ENCODE measurements around the gene EIPR1. TPM values are rescaled to one million over a fixed set of nuclear protein-coding genes. Genes with fewer than 3 reads are reported as not detected.
"Not testable (repeated sequence)": the region's sequence is repeated elsewhere in the genome, so short reads cannot be mapped to it uniquely, and the experiment has no call there.

The EIPR1 gene
- total RNA-seq, 4 donors from 2014 or later: 13.8 to 19.0 (median 15.3) TPM

GRCh38 chr2:3200420-3200939 is 177.1 kb downstream of the EIPR1 start:
- Histone ChIP-seq H3K27me3 (no peaks in the 10 kb centered on the region), H3K4me1 (no peaks in the 10 kb centered on the region), H3K27ac (replicated peaks in 1 of 4) (no peak overlapping the region), H3K36me3 (peaks cover 7 to 17% (median 12%) of the 10 kb centered on the region in 4 donors), H3K9me3 (no peaks in the 10 kb centered on the region), H3K4me3 (no peak overlapping the region)
- intact Hi-C loops (cut with DNase I): no loop called here
- WGBS: 55% methylated on average over 9 of the region's 14 CpGs
- DNase-seq (ENCODE audit: extremely low spot score): no peak
- TF ChIP-seq POLR2A (IDR thresholded peaks at IDR 0.05; ENCODE audit: low read depth) (no peak), CTCF (IDR thresholded peaks at IDR 0.05) (no peak), POLR2AphosphoS5 (IDR thresholded peaks at IDR 0.05) (no peak), EP300 (IDR thresholded peaks at IDR 0.05) (no peak)

DNA sequence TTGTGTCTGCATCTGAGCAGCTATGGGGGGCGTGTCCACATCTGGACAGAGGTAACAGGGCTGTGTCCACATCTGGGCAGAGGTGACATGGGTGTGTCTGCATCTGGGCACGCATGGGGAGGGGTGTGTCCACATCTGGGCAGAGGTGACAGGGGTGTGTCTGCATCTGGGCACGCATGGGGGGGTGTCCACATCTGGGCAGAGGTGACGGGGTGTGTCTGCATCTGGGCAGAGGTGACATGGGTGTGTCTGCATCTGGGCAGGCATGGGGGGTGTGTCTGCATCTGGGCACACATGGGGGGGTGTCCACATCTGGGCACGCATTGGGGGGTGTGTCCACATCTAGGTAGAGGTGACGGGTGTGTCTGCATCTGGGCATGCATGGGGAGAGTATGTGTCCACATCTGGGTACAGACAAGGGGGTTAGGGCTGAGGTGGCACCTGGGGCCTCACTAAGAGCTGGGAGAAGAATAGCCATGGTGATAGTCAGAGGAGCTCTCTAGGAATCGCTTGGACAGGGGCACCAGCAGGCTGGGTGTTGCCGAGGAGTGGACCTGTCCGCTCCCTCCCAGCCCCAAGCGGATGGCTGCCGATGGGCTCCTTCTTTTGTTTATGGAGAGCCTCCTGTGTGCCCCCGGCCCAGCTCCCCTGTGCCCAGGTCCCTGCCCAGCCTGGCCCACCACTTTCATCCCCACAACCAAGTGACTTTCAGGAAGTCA is 177.8 kb downstream of the EIPR1 start:
- H3K4me3 ChIP-seq: no peak overlapping the region
- peaks cover 7 to 21% (median 14%) of the 10 kb centered on the region in 4 donors for H3K36me3 ChIP-seq
- no peaks in the 10 kb centered on the region for H3K27me3 ChIP-seq
- H3K27ac ChIP-seq (replicated peaks in 1 of 4): no peak overlapping the region
- H3K9me3 ChIP-seq: no peaks in the 10 kb centered on the region
- no peak for TF ChIP-seq POLR2AphosphoS5 (IDR thresholded peaks at IDR 0.05)
- no peak for TF ChIP-seq CTCF (IDR thresholded peaks at IDR 0.05)
- no peak for TF ChIP-seq EP300 (IDR thresholded peaks at IDR 0.05)
- no peak for TF ChIP-seq POLR2A (IDR thresholded peaks at IDR 0.05; ENCODE audit: low read depth)
- 88% methylated on average over 10 of the region's 12 CpGs for WGBS
- intact Hi-C loops (cut with DNase I): no loop called here
- H3K4me1 ChIP-seq: no peaks in the 10 kb centered on the region
- DNase-seq (ENCODE audit: extremely low spot score): no peak

DNA sequence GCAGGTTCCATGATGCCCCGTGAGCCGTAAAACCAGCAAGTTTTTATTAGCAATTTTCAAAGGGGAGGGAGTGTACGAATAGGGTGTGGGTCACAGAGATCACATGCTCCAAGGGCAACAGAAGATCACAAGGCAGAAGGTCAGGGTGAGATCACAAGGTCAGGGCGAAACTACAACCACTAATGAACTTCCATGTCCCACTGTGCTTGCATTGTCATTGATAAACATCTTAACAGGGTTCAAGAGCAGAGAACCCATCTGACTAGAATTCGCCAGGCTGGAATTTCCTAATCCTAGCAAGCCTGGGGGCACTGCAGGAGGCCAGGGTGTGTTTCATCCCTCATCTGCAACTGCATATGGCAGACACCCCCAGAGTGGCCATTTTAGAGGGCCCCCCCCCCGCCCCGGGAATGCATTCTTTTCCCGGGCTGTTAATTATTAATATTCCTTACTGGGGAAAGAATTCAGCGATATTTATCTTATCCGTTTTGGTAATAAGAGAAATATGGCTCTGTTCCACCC is 178.9 kb downstream of the EIPR1 start:
- H3K4me1 ChIP-seq; H3K9me3 ChIP-seq; H3K4me3 ChIP-seq; intact Hi-C loops (cut with DNase I); H3K27me3 ChIP-seq; DNase-seq (ENCODE audit: extremely low spot score); H3K27ac ChIP-seq (replicated peaks in 1 of 4): not testable (repeated sequence)
- H3K36me3 ChIP-seq: peaks cover 7 to 23% (median 19%) of the 10 kb centered on the region in 4 donors
- 86% methylated on average over 10 of the region's 10 CpGs for WGBS

DNA sequence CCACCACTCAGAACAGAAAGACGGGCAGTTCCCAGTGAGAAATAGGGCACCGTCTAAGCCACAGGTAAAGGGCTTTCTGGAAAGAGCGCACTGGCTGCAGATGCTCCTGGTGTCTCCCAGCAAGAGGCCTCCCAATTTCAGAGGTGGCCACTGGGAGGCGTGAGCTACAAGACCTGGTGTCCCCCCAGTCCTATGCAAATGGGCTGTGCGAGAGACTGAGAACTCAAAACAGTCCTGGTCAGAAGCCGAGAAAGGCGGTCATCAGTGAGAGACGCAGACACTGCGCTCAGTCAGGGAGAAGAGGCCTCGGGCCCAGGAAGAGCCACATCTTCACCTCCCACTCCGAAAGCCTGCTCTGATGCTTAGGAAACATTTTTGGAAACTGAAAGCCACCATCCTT is 179.5 kb downstream of the EIPR1 start:
- TF ChIP-seq POLR2AphosphoS5 (IDR thresholded peaks at IDR 0.05): no peak
- TF ChIP-seq EP300 (IDR thresholded peaks at IDR 0.05): no peak
- no peak for TF ChIP-seq POLR2A (IDR thresholded peaks at IDR 0.05; ENCODE audit: low read depth)
- TF ChIP-seq CTCF (IDR thresholded peaks at IDR 0.05): no peak
- Histone ChIP-seq H3K36me3 (peaks cover 7 to 27% (median 21%) of the 10 kb centered on the region in 4 donors), H3K27ac (replicated peaks in 1 of 4) (no peak overlapping the region), H3K27me3 (no peaks in the 10 kb centered on the region), H3K4me1 (no peaks in the 10 kb centered on the region), H3K4me3 (no peak overlapping the region), H3K9me3 (no peaks in the 10 kb centered on the region)
- 97% methylated on average over 11 of the region's 11 CpGs for WGBS
- DNase-seq (ENCODE audit: extremely low spot score): no peak
- intact Hi-C loops (cut with DNase I): no loop called here

DNA sequence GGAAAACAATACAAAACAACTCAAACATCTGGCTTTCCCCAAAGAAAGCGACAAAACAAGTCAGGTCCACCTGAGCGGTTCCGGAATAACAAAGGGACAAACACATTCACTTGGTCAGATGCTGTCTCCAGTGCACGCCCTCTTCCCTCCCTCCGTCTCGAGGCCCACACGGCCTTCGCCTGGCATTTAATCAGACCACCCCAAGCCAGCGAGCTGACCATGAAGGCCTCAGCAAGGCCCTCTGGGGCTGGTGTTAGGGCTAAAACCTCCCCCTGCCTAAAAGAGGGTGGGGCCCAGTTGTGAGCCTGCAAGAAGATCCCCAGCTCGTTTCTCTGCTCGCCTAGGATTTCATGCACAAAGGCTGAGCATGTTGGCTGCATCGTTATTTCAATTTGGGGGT is 180.3 kb downstream of the EIPR1 start:
- Histone ChIP-seq H3K27ac (replicated peaks in 1 of 4) (no peak overlapping the region), H3K27me3 (no peaks in the 10 kb centered on the region), H3K4me3 (no peak overlapping the region), H3K9me3 (no peaks in the 10 kb centered on the region), H3K4me1 (no peaks in the 10 kb centered on the region), H3K36me3 (peaks cover 7 to 35% (median 27%) of the 10 kb centered on the region in 4 donors)
- intact Hi-C loops (cut with DNase I): no loop called here
- no peak for TF ChIP-seq POLR2A (IDR thresholded peaks at IDR 0.05; ENCODE audit: low read depth)
- no peak for TF ChIP-seq POLR2AphosphoS5 (IDR thresholded peaks at IDR 0.05)
- no peak for TF ChIP-seq EP300 (IDR thresholded peaks at IDR 0.05)
- TF ChIP-seq CTCF (IDR thresholded peaks at IDR 0.05): no peak
- 92% methylated on average over 12 of the region's 12 CpGs for WGBS
- no peak for DNase-seq (ENCODE audit: extremely low spot score)

All from esophagus muscularis mucosa (tissue), 4 donors.